ENCODE results near the gene SRBD1.
A peak's percentile ranks its signal among the peaks of the same experiment; 100 is the strongest.

SRBD1 gene

GRCh38 chr2:45588158-45588829 lies 22.8 kb downstream of the SRBD1 start:
- DNase-seq: no peak

- no peak for DNase-seq
Observed at GRCh38 chr2:45586600-45586999, 24.5 kb downstream of the SRBD1 start.

GRCh38 chr2:45585267-45585861 lies 25.7 kb downstream of the SRBD1 start:
- DNase-seq: no peak

GRCh38 chr2:45583977-45584376 lies 27.1 kb downstream of the SRBD1 start:
- no peak for DNase-seq

DNA sequence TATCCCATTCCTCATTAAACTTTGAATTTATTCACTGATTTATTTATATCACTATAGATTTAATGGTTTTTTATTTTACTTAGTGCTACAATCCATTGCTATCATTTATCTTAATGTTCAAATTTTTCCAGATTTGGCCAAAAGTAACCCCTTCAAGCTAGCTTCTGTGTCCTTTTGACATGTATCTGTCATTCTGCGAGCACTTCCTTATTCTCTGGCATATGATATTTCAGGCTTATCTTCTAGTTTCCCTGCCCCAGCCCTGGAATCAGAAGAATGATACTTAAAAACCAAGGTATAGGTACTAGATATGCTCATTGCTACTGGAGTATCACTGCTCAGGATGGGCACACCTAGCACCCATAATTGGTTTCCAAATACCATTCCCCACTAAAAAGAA lies 28.5 kb downstream of the SRBD1 start:
- no peak for DNase-seq

DNA sequence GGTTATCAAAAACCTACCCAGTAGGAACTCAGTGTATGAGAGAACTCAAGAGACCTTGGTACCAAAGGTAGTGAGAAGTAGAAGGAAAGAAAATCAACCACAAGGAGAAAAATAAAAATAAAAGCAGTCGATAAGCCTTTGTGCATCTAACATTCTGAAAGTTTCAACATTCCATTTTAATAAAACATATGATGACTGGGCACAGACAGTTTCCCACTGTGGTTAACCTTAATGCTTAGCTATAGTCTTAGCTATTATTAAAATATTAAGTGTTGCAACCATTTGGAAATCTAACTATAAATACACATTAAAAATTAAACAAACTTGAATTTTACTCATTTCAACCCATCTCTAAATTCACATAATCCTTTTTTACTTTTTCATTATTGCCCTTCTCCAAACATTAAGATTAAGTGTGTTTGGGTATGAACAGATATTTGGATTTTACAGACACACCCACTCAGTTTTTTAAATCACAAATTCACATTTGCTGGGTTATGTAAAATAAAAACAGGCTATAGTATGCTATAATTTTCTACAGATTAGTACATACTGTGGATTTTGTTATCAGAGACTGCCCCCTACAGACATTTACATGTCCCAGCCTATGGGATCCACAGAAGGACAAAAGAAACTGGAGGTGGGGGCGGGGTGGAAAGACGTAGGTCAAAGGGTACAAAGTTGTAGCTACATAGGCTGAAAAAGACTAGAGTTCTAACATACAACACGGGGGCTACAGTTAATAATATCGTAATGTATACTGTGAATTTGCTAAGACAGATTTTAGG lies 32.8 kb downstream of the SRBD1 start:
- no peak for DNase-seq

- DNase-seq: no peak
Observed at GRCh38 chr2:45577441-45577840, 33.6 kb downstream of the SRBD1 start.

- no peak for DNase-seq
Observed at GRCh38 chr2:45575881-45576280, 35.2 kb downstream of the SRBD1 start.

DNA sequence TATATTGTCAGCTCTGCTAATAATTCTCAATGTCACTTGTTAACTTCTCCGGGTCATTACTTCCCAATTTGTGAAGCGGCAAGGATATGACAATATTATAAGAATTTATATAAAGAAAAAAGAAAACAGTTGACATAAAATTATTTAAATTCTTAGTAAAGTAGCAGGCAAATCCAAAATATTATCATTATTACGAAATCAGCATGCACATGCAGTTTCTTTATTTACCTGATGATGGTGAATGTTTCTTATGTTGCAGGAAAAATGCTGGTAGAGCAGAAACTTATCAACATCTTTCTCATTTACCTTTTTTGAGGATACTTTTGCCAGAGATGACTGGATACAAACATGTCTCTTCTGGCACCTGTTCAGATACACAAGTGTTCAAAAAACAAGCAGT lies 38.1 kb downstream of the SRBD1 start:
- no peak for DNase-seq

DNA sequence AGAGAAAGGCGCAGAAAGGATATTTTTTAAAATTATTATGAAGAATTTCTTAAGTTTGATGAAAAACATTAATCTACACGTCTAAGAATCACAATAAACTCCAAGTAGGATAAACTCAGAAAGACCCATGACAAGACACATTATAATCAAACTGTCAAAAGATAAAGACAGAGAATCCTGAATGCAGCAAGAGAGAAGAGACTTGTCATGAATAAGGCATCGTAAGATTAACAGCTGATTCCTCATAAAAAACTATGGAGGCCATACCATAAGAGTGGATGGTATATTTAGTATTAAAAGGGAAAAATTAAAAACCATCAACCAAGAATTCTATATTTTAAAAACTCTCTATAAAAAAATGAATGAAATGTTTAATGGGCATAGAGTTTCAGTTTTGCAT lies 39.1 kb downstream of the SRBD1 start:
- no peak for DNase-seq

DNA sequence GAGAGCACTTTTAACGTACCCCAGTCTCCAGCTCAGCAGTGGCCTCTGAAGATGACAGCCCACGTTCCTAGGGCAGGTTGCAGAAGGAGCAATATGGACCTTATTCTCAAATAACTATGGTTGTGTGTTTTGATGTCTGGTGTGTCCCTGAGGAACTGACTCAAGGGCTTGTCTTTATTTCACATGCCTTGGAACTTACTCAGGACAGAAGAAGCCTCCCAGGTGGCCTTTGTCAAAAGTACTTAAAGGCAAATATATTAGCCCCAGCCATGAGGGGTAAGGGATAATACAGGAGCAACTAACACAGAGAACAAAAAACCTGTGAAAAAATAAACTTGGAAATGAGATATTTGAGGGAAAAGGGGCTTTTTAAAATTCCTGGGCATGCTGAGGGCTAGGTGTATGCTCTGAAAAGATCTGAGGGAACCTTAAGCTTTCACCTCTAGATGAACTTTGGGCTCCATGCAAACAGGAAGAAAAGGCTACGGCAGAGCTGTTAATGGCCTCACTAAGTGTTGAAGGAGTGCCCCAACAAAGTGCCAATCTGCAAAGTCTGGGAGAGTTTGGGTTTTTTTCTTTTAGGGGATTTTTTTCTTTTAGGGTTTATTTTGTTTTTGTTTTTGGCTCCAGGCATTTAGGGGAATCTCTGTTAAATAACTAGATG lies 40.3 kb downstream of the SRBD1 start:
- no peak for DNase-seq

- no peak for DNase-seq
Observed at GRCh38 chr2:45568935-45569334, 42.1 kb downstream of the SRBD1 start.

DNA sequence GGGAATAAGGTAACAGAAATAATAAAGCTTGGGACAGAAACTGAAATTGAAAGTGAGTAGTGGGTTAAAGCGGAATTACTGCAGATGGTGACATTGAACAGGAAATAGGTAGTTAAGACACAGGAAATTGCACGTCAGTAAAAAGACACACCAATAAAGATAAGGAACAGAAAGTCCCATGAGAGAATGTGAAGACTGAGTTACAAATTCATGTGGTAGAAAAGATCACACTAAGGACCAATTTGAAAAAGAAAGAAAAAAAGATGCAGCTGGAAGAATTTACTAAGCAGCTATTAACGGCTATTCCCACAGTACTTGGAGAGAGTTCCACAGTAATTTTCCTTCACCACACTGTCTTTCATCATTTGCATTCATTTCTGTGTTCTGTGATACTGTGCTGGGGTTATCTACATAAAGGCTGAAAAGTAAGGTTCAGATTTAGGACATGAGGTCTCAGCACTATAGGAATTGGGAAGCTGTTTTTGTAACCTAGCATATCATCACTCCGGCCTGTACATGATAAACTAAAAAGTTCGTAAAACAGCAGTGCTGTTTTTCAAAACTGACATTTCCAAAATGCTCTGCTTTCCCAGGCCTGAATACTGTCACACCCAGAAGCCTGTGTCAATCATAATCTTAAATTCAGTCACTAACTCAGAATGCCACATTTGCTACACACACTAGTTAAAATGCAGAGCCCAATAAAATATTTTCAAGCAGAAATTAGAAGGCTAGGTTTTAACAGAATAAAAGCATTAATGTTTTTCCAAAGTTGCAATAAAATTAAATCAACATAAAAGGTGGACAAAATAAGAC lies 42.9 kb downstream of the SRBD1 start:
- DNase-seq: no peak

DNA sequence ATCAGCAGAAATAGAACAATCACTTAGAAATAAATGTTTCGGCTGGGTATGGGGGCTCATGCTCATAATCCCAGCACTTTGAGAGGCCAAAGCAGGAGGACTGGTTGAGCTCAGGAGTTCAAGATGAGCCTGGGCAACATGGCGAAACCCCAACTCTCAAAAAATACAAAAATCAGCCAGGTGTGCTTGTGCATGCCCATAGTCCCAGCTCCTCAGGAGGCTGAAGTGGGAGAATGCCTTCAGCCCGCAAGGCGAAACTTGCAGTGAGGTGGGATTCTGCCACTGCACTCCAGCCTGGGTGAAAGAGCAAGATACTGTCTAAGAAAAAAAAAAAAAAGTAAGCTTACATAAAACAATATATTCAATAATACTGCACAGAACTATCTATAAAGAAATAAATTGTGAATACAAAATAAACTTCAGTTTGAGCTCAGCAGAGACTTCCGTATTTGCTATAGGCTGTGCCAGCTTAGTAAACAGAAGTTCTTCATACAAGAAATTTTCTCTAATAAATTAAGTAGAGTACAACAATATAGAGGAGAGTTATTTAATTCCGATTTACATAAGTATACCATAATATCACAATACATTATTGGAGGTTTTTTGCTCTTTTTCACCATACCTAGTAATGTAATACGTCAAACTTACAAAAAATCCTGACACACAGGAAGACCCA lies 43.6 kb downstream of the SRBD1 start:
- no peak for DNase-seq

- DNase-seq: no peak
Observed at GRCh38 chr2:45559436-45559835, 51.6 kb downstream of the SRBD1 start.

- DNase-seq: peak; percentile 59
Observed at GRCh38 chr2:45554742-45555140, 56.3 kb downstream of the SRBD1 start.

- no peak for DNase-seq
Observed at GRCh38 chr2:45554073-45554741, 56.9 kb downstream of the SRBD1 start.

- no peak for DNase-seq
Observed at GRCh38 chr2:45551862-45552261, 59.2 kb downstream of the SRBD1 start.

DNA sequence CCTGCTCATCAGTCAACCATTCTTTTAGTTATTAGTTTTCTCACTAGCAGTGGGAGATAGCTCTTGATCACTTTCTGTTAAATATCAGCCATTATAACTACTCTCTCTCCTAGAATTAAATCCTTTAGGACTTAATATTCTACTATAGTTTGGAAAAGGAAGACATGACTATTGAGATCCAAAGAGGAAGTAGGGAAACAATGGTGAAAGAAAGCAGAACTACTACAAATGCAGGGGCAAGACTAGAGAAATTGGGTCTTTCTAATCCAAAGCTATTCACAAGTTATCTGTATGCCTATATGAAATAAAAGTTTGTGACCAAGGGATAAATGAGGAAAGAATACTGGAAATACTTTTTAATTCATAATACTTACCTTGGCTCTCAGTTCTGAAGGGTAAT lies 65.1 kb downstream of the SRBD1 start:
- DNase-seq: no peak

DNA sequence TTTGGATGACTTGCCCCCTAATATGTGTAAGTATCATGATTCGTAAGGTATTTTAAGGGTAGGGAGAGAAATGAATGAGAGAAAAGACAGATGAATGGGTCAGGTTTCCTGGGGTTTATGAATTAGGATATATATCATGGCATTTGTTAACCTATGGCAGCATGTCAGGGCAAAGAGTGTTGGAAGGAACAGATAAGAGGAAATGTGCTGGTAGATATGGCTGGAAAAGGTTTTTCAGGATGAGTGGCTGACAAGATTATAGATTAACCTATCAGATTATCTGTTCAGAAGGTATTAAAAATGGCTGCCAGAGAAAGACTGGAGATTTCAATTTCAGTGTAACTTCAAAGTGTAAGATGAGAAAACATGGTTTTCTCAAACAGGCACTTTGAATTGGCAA lies 67.8 kb downstream of the SRBD1 start:
- DNase-seq: no peak

- DNase-seq: no peak
Observed at GRCh38 chr2:45542013-45542412, 69.1 kb downstream of the SRBD1 start.

GRCh38 chr2:45541450-45541849 lies 69.6 kb downstream of the SRBD1 start:
- no peak for DNase-seq
